ENCODE data around the gene DPYSL4. TPM values are rescaled to one million over a fixed set of nuclear protein-coding genes. Genes with fewer than 3 reads are reported as not detected.

DPYSL4 gene
- total RNA-seq, 1 experiment from 2014 or later = not detected

- DNase-seq (ENCODE audit: low spot score) = no peak
These were observed 40.0 kb downstream of the DPYSL4 start for GRCh38 chr10:132226586-132227405.

GRCh38 chr10:132227851-132228390, 41.2 kb downstream of the DPYSL4 start:
- no peak for DNase-seq (ENCODE audit: low spot score)

GRCh38 chr10:132228616-132229015, 41.9 kb downstream of the DPYSL4 start:
- no peak for DNase-seq (ENCODE audit: low spot score)

GRCh38 chr10:132229096-132229495, 42.3 kb downstream of the DPYSL4 start:
- no peak for DNase-seq (ENCODE audit: low spot score)

- DNase-seq (ENCODE audit: low spot score) = peak; percentile 52
These were observed 43.2 kb downstream of the DPYSL4 start for GRCh38 chr10:132229834-132230556.

GRCh38 chr10:132230557-132231210, 43.9 kb downstream of the DPYSL4 start:
- DNase-seq (ENCODE audit: low spot score) = no peak

- DNase-seq (ENCODE audit: low spot score) = no peak
These were observed 44.9 kb downstream of the DPYSL4 start for GRCh38 chr10:132231656-132232022.

- DNase-seq (ENCODE audit: low spot score) = no peak
These were observed 45.5 kb downstream of the DPYSL4 start for GRCh38 chr10:132232023-132232951.

- DNase-seq (ENCODE audit: low spot score) = no peak
These were observed 46.2 kb downstream of the DPYSL4 start for GRCh38 chr10:132232981-132233380.

GRCh38 chr10:132233501-132234085, 46.8 kb downstream of the DPYSL4 start:
- no peak for DNase-seq (ENCODE audit: low spot score)

- DNase-seq (ENCODE audit: low spot score) = no peak
These were observed 48.1 kb downstream of the DPYSL4 start for GRCh38 chr10:132234860-132235259.

- DNase-seq (ENCODE audit: low spot score) = no peak
These were observed 49.4 kb downstream of the DPYSL4 start for GRCh38 chr10:132236161-132236560.

GRCh38 chr10:132236881-132237280, 50.1 kb downstream of the DPYSL4 start:
- DNase-seq (ENCODE audit: low spot score) = no peak

GRCh38 chr10:132237396-132237795, 50.6 kb downstream of the DPYSL4 start:
- no peak for DNase-seq (ENCODE audit: low spot score)

GRCh38 chr10:132237871-132238270, 51.1 kb downstream of the DPYSL4 start:
- DNase-seq (ENCODE audit: low spot score) = no peak

GRCh38 chr10:132238371-132239125, 51.8 kb downstream of the DPYSL4 start:
- DNase-seq (ENCODE audit: low spot score) = no peak

- no peak for DNase-seq (ENCODE audit: low spot score)
These were observed 52.6 kb downstream of the DPYSL4 start for GRCh38 chr10:132239126-132240031.

GRCh38 chr10:132240156-132240555, 53.4 kb downstream of the DPYSL4 start:
- DNase-seq (ENCODE audit: low spot score) = no peak

GRCh38 chr10:132240581-132240980, 53.8 kb downstream of the DPYSL4 start:
- no peak for DNase-seq (ENCODE audit: low spot score)
